OCI-LY7 (cell line): ENCODE measurements around the gene ADAM33. TPM values are rescaled to one million over a fixed set of nuclear protein-coding genes. Genes with fewer than 3 reads are reported as not detected.

Source experiments
- BruUV-seq: library from RNA; stranded (reverse); fragments of 400-500 nt; replicated peaks from 2 replicates; lab custom pipeline; 2021; lab: Mats Ljungman, UMichigan
- CTCF ChIA-PET: fragments of 300-600 bp; sonication (Branson Sonifier 250); formaldehyde crosslinking; loops from one replicate; lab custom pipeline; 2022; ENCODE audit warnings: antibody characterized with exemption; ENCODE audit not compliant: unreplicated experiment; lab: Charles Lee
- POLR2A ChIA-PET: fragments of 300-600 bp; sonication (Branson Sonifier 250); formaldehyde crosslinking; loops from one replicate; lab custom pipeline; 2022; ENCODE audit warnings: antibody characterized with exemption; lab: Charles Lee
- DNase-seq: peaks from one replicate; pipeline ENCODE4 v3.0.0-alpha.2; 2015; ENCODE audit warnings: low spot score
- H2AFZ ChIP-seq: fragments of 200-600 bp; sonication (generic), shearing (Covaris generic); 2 replicates; pipeline ENCODE4 v1.6.1; 2014; ENCODE audit warnings: mild to moderate bottlenecking, antibody characterized with exemption, low read length, moderate library complexity
- H3K27ac ChIP-seq: fragments of 200-600 bp; sonication (generic); 2 replicates; pipeline ENCODE4 v1.5.1; 2014; ENCODE audit warnings: mixed run types, low read depth, mild to moderate bottlenecking, moderate library complexity, low read length, inconsistent platforms; ENCODE audit not compliant: poor library complexity, severe bottlenecking
- H3K36me3 ChIP-seq: fragments of 200-600 bp; sonication (generic); 2 replicates; pipeline ENCODE4 v1.6.1; 2014; ENCODE audit warnings: mild to moderate bottlenecking, antibody characterized with exemption, low read length, moderate library complexity, mixed read lengths; ENCODE audit not compliant: insufficient read depth
- H3K4me1 ChIP-seq: fragments of 200-600 bp; sonication (generic); 2 replicates; pipeline ENCODE4 v1.5.1; 2014; ENCODE audit warnings: mild to moderate bottlenecking, low read length; ENCODE audit not compliant: insufficient read depth, poor library complexity, severe bottlenecking
- H3K4me2 ChIP-seq: fragments of 200-600 bp; sonication (generic); 2 replicates; pipeline ENCODE4 v1.6.1; 2014; ENCODE audit warnings: mild to moderate bottlenecking, low read length
- H3K4me3 ChIP-seq: fragments of 200-600 bp; sonication (generic); 2 replicates; pipeline ENCODE4 v1.5.1; 2014; ENCODE audit warnings: mild to moderate bottlenecking, low read depth, low read length; ENCODE audit not compliant: poor library complexity, severe bottlenecking
- H3K79me2 ChIP-seq: fragments of 200-600 bp; sonication (generic); 2 replicates; pipeline ENCODE4 v1.6.1; 2016; ENCODE audit warnings: low read depth, mild to moderate bottlenecking, low read length, moderate library complexity, mixed read lengths; ENCODE audit not compliant: insufficient read depth
- H3K9me2 ChIP-seq: fragments of 200-600 bp; sonication (generic); 2 replicates; pipeline ENCODE4 v1.6.1; 2016; ENCODE audit warnings: mild to moderate bottlenecking, low read length, mixed read lengths; ENCODE audit not compliant: insufficient read depth
- H3K9me3 ChIP-seq: fragments of 200-600 bp; sonication (generic); 2 replicates; pipeline ENCODE4 v1.6.1; 2014; ENCODE audit warnings: mild to moderate bottlenecking, mixed run types, low read length, mixed read lengths
- H4K20me1 ChIP-seq: fragments of 200-600 bp; sonication (generic); 2 replicates; pipeline ENCODE4 v1.6.1; 2014; ENCODE audit warnings: mild to moderate bottlenecking, antibody characterized with exemption, low read length, moderate library complexity, mixed read lengths; ENCODE audit not compliant: insufficient read depth
- EZH2phosphoT487 ChIP-seq: fragments of 200-600 bp; sonication (generic); IDR thresholded peaks from 2 replicates; pipeline ENCODE4 v1.6.1; 2018; ENCODE audit warnings: low read depth, borderline replicate concordance, mild to moderate bottlenecking, mixed run types, antibody characterized with exemption, low read length, moderate library complexity, mixed read lengths
- intact Hi-C: fragments of 100-400 bp; cut with micrococcal nuclease; formaldehyde crosslinking; loops from one replicate; pipeline ENCODE4 v1.10.0; 2022; ENCODE audit not compliant: unreplicated experiment
- total RNA-seq, 2 experiments: library from RNA; depleted of rRNA in 1 of 2; stranded (reverse); fragments of >200 nt in 1 of 2; shearing (Covaris generic) in 1 of 2; gene quantifications; 2 replicates each; pipeline ENCODE4 v1.2.3, GENCODE V29; 2014 to 2022
- TF ChIP-seq, protein P1 (sequence below): fragments of 200-600 bp; sonication (generic); conservative IDR thresholded peaks from 2 replicates; pipeline ENCODE4 v1.5.1; 2014; ENCODE audit warnings: mild to moderate bottlenecking, antibody characterized with exemption, low read length, moderate library complexity, mixed read lengths

The ADAM33 gene
- total RNA-seq, 2 experiments from 2014 or later, result not detected

DNA sequence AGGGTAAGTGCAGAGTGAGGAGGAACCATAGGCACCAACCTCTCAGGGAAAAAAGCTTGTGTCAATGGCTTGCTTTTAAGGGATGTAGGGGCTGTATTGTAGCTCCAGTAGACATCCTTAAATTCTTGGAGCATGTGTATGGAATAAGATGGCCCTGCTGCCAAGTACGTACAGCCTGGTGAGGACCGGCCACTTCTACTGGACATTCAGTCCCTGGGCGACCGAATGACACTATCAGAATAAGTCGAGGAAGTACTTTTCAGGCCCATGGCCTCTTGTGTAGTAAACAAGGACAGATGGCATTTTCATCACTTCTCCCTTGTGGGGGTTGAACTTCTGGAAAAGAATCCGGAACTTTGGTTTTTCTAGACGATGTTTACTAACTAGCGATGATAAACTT lies 51.4 kb downstream of the ADAM33 start:
- no TSS peak for BruUV-seq
- POLR2A ChIA-PET, result interaction anchor here (0.7 to 0.9 kb wide), 4 partner anchors 12 to 65 kb away, joined by 3 to 6 read pairs (median 4); no protein-coding TSS in a partner anchor

DNA sequence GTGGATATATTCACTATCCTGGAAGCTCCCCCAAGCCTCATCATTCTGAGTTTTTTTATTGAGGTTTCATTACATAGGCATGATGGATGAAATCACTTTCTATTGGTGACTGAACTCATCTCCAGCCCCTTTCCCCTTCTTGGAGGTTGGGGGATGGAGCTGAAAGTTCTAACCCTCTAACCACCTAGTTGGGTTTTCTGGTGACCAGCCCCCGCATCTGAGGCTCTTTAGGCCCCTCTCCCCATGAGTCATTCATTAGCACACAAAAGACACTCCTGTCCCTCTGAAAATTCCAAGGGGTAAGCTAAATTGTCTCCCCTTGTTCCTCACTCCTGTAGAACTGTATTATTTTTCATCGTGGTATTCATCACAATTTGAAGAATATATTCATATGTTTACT lies 51.9 kb downstream of the ADAM33 start:
- H3K4me3 ChIP-seq, result no peak overlapping the region
- H3K9me2 ChIP-seq, result no peaks in the 10 kb centered on the region
- no TSS peak for BruUV-seq
- H3K4me2 ChIP-seq, result no peak overlapping the region
- TF ChIP-seq, protein P1, sequence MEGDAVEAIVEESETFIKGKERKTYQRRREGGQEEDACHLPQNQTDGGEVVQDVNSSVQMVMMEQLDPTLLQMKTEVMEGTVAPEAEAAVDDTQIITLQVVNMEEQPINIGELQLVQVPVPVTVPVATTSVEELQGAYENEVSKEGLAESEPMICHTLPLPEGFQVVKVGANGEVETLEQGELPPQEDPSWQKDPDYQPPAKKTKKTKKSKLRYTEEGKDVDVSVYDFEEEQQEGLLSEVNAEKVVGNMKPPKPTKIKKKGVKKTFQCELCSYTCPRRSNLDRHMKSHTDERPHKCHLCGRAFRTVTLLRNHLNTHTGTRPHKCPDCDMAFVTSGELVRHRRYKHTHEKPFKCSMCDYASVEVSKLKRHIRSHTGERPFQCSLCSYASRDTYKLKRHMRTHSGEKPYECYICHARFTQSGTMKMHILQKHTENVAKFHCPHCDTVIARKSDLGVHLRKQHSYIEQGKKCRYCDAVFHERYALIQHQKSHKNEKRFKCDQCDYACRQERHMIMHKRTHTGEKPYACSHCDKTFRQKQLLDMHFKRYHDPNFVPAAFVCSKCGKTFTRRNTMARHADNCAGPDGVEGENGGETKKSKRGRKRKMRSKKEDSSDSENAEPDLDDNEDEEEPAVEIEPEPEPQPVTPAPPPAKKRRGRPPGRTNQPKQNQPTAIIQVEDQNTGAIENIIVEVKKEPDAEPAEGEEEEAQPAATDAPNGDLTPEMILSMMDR, result no peak
- TF ChIP-seq EZH2phosphoT487, result no peak
- H3K36me3 ChIP-seq, result no peaks in the 10 kb centered on the region
- DNase-seq, result no peak
- no peak overlapping the region for H2AFZ ChIP-seq
- H3K9me3 ChIP-seq, result no peaks in the 10 kb centered on the region
- CTCF ChIA-PET, result interaction anchor here (0.6 kb wide), 1 partner anchor 967 kb away, joined by 3 read pairs; no protein-coding TSS in a partner anchor
- no peaks in the 10 kb centered on the region for H4K20me1 ChIP-seq
- H3K27ac ChIP-seq, result no peak overlapping the region
- intact Hi-C loops, result no loop called here
- H3K4me1 ChIP-seq, result no peaks in the 10 kb centered on the region
- no peaks in the 10 kb centered on the region for H3K79me2 ChIP-seq
- POLR2A ChIA-PET, result interaction anchor here (0.8 kb wide), 1 partner anchor 17 kb away, joined by 3 read pairs; no protein-coding TSS in a partner anchor

More for the DNA sequence above, 51.4 kb downstream of the ADAM33 start:
- H3K4me3 ChIP-seq, result no peak overlapping the region
- H3K79me2 ChIP-seq, result no peaks in the 10 kb centered on the region
- H3K9me3 ChIP-seq, result no peaks in the 10 kb centered on the region
- no peak overlapping the region for H2AFZ ChIP-seq
- H3K4me1 ChIP-seq, result no peaks in the 10 kb centered on the region
- TF ChIP-seq, protein P1, result no peak
- no peak for TF ChIP-seq EZH2phosphoT487
- no peak overlapping the region for H3K27ac ChIP-seq
- intact Hi-C loops, result no loop called here
- CTCF ChIA-PET, result no interaction called here
- no peaks in the 10 kb centered on the region for H4K20me1 ChIP-seq
- no peak for DNase-seq
- H3K4me2 ChIP-seq, result no peak overlapping the region
- H3K36me3 ChIP-seq, result no peaks in the 10 kb centered on the region
- no peaks in the 10 kb centered on the region for H3K9me2 ChIP-seq

DNA sequence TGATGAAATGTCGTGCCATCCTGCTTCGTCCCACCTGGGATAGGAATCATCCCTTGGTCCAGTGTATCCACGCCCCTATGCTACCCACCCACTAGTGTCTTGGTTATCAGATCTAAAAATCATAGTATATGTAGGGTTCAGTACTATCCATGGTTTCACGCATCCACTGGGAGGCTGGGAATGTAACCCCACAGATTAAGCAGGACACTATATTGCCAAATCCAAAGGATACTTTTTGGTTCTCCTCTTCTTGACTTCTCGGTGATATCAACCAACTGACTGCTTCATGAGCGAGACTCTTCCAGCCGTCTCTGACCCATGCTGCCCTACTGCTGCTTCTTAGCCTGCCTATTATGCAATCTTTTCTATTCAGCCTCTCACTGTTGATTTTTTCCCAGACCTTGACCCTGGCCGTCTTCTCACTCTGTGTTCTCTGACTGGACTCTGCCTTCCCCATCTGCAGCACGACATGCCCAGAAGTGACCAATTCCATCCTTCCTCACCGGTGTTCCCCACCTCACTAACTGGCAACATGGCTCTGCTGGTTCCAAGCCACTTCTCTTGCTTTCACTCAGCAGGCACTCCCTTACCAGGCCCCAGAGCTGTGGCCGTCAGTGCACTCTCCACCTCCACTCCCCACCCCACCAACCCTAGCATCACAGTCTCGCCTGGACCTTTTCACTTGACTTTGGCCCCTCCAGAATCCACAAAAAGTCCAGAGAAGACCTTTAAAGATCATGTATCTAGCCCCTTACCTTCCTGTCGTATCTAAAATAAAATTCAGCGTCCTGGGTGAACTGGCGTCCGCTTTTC lies 53.1 kb downstream of the ADAM33 start:
- CTCF ChIA-PET, result no interaction called here
- Histone ChIP-seq H3K36me3 (no peaks in the 10 kb centered on the region), H3K4me3 (no peak overlapping the region), H3K79me2 (no peaks in the 10 kb centered on the region), H3K9me2 (no peaks in the 10 kb centered on the region), H3K9me3 (no peaks in the 10 kb centered on the region), H3K4me1 (no peaks in the 10 kb centered on the region), H3K4me2 (no peak overlapping the region), H3K27ac (no peak overlapping the region), H2AFZ (no peak overlapping the region), H4K20me1 (no peaks in the 10 kb centered on the region)
- TF ChIP-seq, protein P1, result no peak
- no peak for TF ChIP-seq EZH2phosphoT487
- DNase-seq, result no peak
- no TSS peak for BruUV-seq
- intact Hi-C loops, result no loop called here
- POLR2A ChIA-PET, result no interaction called here
